ENCODE measurements around the gene FBXW12. TPM values are rescaled to one million over a fixed set of nuclear protein-coding genes. Genes with fewer than 3 reads are reported as not detected.

Gene FBXW12
- total and polyA plus RNA-seq, 2 donors (not counting 1 experiment from before 2014, with no cell fraction given) = not detected

- no peaks in the 10 kb centered on the region for H3K27me3 ChIP-seq (replicated peaks in 1 of 4; ENCODE audit: control extremely low read depth in 1 of 4, control insufficient read depth in 3 of 4, insufficient read depth in 4 of 4, low read length in 3 of 4)
- ChIA-PET CTCF (interaction anchor here (0.6 to 8.0 kb wide), 3 partner anchors 30 to 1074 kb away, joined by 3 to 330 read pairs (median 190); partner anchors contain the start of genes CCDC51, PFKFB4, PLXNB1 and TMA7), POLR2A (no interaction called here)
- TF ChIP-seq EZH2 (IDR thresholded peaks at IDR 0.05; ENCODE audit: borderline replicate concordance, insufficient read depth, low read depth, low read length, poor library complexity, severe bottlenecking) (no peak), CTCF (IDR thresholded peaks at IDR 0.05) (no peak)
- Mint-ChIP-seq H3K27me3 (no peaks in the 10 kb centered on the region), H3K4me1 (no peaks in the 10 kb centered on the region), H3K27ac (no peak overlapping the region), H3K9me3 (ENCODE audit: insufficient read depth) (no peaks in the 10 kb centered on the region), H3K4me3 (no peak overlapping the region)
- no peak overlapping the region for H3K27ac ChIP-seq (ENCODE audit: low read length in 2 of 2)
- no peak overlapping the region for H3K9ac ChIP-seq (ENCODE audit: low read length)
- peak; percentile 1 for DNase-seq
- H3K4me3 ChIP-seq (ENCODE audit: control extremely low read depth in 1 of 5, extremely low read depth in 1 of 5, insufficient read depth in 1 of 5, low read depth in 2 of 5, low read length in 4 of 5) = no peak overlapping the region
- no peaks in the 10 kb centered on the region for H3K79me2 ChIP-seq (ENCODE audit: control insufficient read depth, insufficient read depth, low read length)
- no peak overlapping the region for H3K4me2 ChIP-seq (replicated peaks; ENCODE audit: low read depth, low read length, poor library complexity, severe bottlenecking)
- H3K9me3 ChIP-seq (ENCODE audit: control extremely low read depth in 1 of 3, control insufficient read depth in 2 of 3, insufficient read depth in 1 of 3, low read length in 2 of 3) = no peaks in the 10 kb centered on the region
- no peak overlapping the region for H2AFZ ChIP-seq (ENCODE audit: insufficient read depth, low read depth, low read length, poor library complexity, severe bottlenecking)
- H3K4me1 ChIP-seq (ENCODE audit: control insufficient read depth in 2 of 2, insufficient read depth in 2 of 2, low read length in 2 of 2) = no peaks in the 10 kb centered on the region
- 93% methylated on average over 19 of the region's 21 CpGs for WGBS (ENCODE audit: insufficient coverage)
- intact Hi-C loops (cut with micrococcal nuclease) = no loop called here
- no peak for ATAC-seq (ENCODE audit: low read depth)
- H4K20me1 ChIP-seq (ENCODE audit: control insufficient read depth, insufficient read depth, low read length, poor library complexity, severe bottlenecking) = no peaks in the 10 kb centered on the region
- H3K36me3 ChIP-seq (replicated peaks in 1 of 2; ENCODE audit: control extremely low read depth in 1 of 2, control insufficient read depth in 1 of 2, extremely low read depth in 1 of 2, insufficient read depth in 2 of 2, low read length in 1 of 2) = no peaks in the 10 kb centered on the region
Measured at GRCh38 chr3:48404440-48405342, 32.7 kb downstream of the FBXW12 start.

- Histone ChIP-seq H4K20me1 (ENCODE audit: control insufficient read depth, insufficient read depth, low read length, poor library complexity, severe bottlenecking) (no peaks in the 10 kb centered on the region), H3K4me2 (replicated peaks; ENCODE audit: low read depth, low read length, poor library complexity, severe bottlenecking) (no peak overlapping the region), H2AFZ (ENCODE audit: insufficient read depth, low read depth, low read length, poor library complexity, severe bottlenecking) (no peak overlapping the region), H3K27me3 (replicated peaks in 1 of 4; ENCODE audit: control extremely low read depth in 1 of 4, control insufficient read depth in 3 of 4, insufficient read depth in 4 of 4, low read length in 3 of 4) (no peaks in the 10 kb centered on the region), H3K4me3 (ENCODE audit: control extremely low read depth in 1 of 5, extremely low read depth in 1 of 5, insufficient read depth in 1 of 5, low read depth in 2 of 5, low read length in 4 of 5) (no peak overlapping the region), H3K79me2 (ENCODE audit: control insufficient read depth, insufficient read depth, low read length) (no peaks in the 10 kb centered on the region), H3K27ac (ENCODE audit: low read length in 2 of 2) (no peak overlapping the region), H3K9ac (ENCODE audit: low read length) (no peak overlapping the region), H3K36me3 (replicated peaks in 1 of 2; ENCODE audit: control extremely low read depth in 1 of 2, control insufficient read depth in 1 of 2, extremely low read depth in 1 of 2, insufficient read depth in 2 of 2, low read length in 1 of 2) (no peaks in the 10 kb centered on the region), H3K9me3 (ENCODE audit: control extremely low read depth in 1 of 3, control insufficient read depth in 2 of 3, insufficient read depth in 1 of 3, low read length in 2 of 3) (no peaks in the 10 kb centered on the region), H3K4me1 (ENCODE audit: control insufficient read depth in 2 of 2, insufficient read depth in 2 of 2, low read length in 2 of 2) (no peaks in the 10 kb centered on the region)
- no peak for DNase-seq
- Mint-ChIP-seq H3K4me3 (no peak overlapping the region), H3K9me3 (ENCODE audit: insufficient read depth) (no peaks in the 10 kb centered on the region), H3K4me1 (no peaks in the 10 kb centered on the region), H3K27me3 (no peaks in the 10 kb centered on the region), H3K27ac (no peak overlapping the region)
- CTCF ChIA-PET = interaction anchor here (7.6 to 8.0 kb wide), 2 partner anchors 29 to 147 kb away, joined by 190 to 330 read pairs; partner anchors contain the start of genes CCDC51, PFKFB4, PLXNB1 and TMA7
- POLR2A ChIA-PET = no interaction called here
- intact Hi-C loops (cut with micrococcal nuclease) = no loop called here
- TF ChIP-seq EZH2 (IDR thresholded peaks at IDR 0.05; ENCODE audit: borderline replicate concordance, insufficient read depth, low read depth, low read length, poor library complexity, severe bottlenecking) (no peak), CTCF (IDR thresholded peaks at IDR 0.05) (no peak)
- WGBS (ENCODE audit: insufficient coverage) = 90% methylated on average over 12 of the region's 13 CpGs
- no peak for ATAC-seq (ENCODE audit: low read depth)
Measured at GRCh38 chr3:48405343-48405881, 33.4 kb downstream of the FBXW12 start.

Measured in B cell (primary cell).